RCC 7860 (cell line): ENCODE data around the gene FRK.
"Not testable (repeated sequence)": the region's sequence is repeated elsewhere in the genome, so short reads cannot be mapped to it uniquely, and the experiment has no call there.

Source experiments
- DNase-seq: peaks from one replicate; pipeline ENCODE4 v3.0.0-alpha.2; 2015; ENCODE audit warnings: low spot score
- FAIRE-seq: peaks from 2 replicates; lab custom pipeline; 2012; peaks lifted over from hg19 to GRCh38; lab: Jason Lieb, UNC

FRK gene

DNA sequence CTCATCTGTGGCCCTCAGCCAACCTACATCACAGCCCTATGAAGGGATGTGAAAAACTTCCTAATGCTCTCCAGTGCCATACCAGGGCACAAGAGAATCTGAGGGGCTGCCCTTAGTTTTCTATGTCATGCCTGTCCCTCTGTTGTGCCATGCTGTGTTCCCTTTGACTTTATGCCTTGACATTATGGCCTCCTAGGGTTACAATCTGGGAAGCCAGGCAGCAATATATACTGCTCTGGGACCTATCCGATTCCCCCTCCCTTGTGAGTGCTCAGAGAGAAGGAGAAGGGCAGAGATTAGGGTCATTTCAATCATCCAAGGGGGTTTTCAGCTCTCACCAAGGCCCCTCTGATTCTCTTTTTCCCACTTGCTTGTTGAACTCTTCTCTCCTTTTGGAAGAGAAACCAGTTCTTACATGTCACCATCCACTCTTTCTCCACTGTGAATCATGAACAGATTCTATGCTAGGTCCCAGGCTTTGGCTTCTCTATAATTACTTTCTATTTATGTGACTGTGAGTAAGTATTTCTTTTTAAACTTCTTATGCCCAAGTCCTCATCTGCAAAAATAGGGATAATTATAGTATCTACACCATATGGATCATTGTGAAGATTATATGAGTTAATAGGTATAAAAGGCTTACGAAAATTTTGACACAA is 14.2 kb upstream of the FRK start:
- no peak for DNase-seq
- FAIRE-seq, result no peak

DNA sequence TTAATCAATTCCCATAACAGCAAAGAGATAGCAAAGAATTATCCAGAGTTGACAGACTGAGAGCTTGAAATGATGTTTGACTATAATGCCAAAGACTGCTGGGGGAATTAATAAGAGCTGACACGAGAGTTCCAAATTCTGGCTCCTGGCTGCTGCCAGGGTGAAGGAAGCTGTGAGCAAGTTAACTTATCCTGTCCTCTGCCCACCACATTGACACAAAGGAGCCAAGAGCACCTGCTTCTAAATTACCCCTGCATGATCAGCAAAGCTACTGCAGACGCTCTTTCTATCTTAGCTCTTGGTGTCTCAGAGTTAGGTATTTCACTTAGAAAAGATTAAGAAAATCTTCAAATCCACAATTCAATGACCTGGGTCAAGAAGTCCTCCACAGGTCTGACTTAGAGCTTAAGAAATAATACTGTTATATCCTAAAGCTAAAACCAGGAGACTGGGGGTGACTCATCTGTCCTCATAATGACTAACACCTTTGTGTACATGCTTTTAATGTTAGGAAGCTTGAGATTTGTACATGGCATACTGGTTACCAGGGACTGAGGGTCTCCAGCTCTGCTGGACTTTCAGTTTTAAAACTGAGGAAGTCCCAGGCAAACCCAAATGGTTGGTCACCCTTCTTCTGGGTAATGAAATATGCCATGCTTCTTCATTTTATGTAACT is 13.2 kb upstream of the FRK start:
- no peak for FAIRE-seq
- peak; percentile 42 for DNase-seq

DNA sequence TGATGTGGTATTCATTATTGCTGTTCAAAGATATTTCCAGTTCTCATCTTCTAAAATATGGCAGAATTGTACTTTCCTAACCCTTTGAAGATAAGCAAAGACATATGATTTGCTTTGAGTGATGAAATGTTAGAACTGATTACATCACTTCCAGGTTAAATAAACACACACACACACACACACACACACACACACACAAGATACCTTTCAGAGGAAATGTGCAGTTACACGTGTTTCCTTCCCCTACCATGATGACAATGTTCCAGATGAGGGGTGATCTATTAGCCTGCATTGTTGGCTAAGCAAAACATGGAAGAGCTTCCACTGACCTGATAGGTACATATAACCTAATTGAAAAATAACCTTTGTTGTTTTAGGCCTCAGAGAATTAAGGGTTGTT is 11.7 kb upstream of the FRK start:
- FAIRE-seq (no peak), DNase-seq (no peak)

DNA sequence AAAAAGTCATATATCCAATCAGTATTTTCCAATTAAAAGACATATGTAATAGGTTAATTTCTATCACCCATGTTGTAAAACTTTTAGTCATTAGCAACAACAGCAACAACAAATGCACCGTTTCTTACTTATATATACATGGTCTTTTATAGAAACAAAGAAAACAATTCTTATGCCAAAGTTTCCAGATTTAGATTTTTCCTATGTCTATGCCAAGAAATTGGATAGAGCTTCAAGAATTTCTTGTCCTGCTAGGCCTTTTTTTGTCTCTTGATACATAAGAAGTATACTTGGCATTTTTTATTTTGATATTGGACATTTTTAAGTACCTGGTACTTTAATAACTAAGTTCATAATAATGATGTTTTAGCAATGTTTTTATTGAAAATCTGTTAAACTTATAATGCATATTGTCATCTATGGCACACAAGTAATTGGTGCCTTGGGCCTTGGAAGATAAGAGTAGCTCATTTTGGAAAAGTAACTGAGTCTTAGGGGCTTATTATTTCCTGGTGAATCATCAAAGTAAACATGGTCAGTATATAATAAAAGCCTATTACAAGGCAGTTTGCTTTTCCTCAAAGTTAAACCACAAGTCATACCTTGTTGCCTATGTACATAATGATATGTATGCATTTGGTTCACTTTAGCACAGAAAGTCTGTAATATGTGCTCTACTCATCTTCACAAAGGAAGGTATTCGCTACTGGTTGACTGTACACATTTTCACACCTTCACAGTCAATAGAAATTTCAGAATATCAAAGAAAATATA is 10.1 kb upstream of the FRK start:
- DNase-seq, result no peak
- no peak for FAIRE-seq

DNA sequence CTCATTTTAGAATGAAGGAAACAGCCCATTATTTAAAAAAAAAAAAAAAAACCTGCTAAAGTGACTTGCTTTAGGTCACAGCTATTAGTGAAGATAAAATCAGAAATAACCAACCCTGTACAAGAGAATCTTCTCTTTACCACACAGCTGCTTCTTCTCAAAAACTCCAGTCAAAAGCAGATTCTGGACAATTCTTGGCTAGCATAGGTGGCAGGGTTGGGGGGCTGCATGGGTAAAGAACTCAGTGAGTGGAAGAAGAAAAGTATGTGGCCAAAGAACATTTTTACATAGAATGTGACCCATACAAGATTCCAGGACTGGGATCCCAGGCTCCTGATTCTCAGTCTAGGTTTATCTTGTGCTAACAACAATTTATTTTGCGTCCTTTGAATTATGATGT is 9.4 kb upstream of the FRK start:
- no peak for FAIRE-seq
- no peak for DNase-seq

DNA sequence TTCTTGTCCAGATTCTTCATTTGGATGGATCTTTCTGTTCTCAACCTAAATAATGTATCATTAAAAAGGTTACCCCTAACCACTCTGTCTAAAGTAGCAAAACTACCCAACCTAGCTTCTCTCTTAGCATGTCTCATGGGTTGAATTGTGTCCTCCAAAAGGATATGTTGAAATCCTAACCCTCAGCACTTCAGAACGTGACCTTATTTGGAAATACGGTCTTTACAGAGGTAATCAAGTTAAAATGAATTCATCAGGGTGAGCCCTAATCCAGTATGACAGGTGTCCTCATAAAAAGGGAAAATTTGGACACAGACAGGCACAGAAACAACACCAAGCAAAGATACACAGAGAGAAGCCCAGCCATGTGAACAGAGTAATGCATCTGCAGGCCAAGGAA is 6.1 kb upstream of the FRK start:
- no peak for DNase-seq
- no peak for FAIRE-seq

DNA sequence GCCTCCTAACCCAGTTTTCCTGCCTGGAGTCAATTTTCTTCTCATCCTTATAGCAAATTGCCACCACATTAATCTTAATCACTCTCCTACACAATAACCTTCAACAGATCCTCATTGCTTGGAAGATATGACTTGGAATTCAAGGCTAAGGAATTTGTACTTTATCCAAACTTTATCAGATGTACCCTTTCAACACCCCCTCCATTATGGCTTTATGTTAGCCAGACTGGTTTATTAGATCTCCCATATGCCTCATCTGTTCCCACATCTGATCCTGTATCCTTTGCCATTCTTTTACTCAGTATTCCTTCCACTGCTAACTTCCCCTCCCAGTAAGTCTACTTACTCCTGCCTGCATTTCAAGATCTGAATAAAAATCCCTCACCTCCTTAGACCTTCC is 4.0 kb upstream of the FRK start:
- DNase-seq (no peak), FAIRE-seq (no peak)

DNA sequence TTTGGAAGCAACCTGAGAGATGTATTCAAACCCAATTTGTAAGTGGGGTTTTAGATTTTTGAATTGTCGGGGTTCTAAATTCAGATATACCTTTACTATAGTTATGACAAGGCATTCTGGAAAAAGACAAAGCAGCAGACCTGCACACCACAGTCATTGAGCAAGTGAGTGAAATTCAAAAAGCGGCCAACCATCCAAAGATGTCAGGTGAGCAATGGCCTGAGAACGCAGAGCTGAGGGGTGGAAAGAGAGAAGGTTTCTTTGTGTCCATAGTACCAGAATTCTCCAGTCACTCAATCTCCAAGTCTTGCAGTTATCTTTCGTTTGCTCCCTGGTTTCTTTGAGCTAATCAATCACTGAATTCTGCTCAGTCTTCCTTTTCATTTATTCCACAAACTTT is 1.8 kb upstream of the FRK start:
- no peak for FAIRE-seq
- no peak for DNase-seq

DNA sequence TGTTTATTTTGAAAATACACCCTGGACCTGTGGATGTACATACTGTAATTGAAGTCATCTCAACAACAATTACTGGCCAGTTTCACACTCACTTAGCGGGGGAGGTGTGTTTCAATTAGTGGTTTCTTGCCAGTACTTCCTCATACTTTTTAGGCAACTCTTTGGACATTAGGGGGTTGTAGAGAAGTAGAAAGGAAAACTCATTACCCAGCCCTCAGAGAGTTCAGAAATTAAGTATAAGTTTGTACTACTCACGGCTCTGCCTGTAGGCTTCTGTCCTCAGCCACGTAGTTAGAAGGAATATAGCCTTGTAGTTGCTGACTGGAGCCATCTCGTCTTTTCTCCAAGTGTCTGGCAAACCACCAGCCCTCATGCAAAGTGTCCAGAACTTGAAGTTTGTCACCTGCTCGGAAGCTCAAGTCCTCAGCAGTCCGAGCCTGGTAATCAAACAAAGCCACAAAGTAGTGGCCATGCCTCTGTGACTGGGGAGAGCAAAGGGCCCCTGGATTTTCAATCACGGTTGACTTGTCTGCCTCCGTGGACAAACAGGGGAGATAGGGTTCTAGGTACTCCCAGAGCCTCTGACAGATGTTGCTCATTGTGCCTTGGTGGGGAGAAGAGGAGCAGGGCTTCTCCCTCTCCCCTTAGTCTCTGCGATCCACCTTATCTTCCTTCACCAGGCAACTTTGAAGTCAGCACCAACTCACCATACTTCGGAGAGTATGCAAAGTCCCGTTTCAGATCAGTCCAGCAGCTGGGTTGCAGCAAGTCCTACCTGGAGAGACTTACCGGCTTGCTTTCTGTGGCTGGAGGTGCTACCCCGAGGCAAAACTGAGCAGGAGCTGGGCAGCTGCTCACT is 749 bp downstream of the FRK start:
- FAIRE-seq, result no peak
- DNase-seq, result no peak

DNA sequence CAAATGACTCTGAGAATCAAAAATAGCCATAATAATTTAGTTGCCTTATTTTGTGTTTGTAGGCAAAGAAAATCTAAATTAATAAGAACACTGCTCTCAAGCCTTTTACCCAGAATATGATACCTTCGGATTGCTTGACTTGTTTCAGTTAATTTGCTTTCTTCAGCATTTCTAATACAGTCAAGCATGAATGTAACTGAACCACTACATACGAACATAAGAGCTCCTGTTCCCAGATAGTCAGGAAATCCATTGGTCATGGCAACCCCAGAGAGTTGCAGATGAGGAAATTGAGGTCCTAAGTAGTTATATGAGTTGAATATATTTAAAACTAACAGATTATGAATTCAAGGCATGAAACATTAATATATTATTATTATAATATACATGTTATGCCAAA is 2.9 kb downstream of the FRK start:
- FAIRE-seq (no peak), DNase-seq (no peak)

DNA sequence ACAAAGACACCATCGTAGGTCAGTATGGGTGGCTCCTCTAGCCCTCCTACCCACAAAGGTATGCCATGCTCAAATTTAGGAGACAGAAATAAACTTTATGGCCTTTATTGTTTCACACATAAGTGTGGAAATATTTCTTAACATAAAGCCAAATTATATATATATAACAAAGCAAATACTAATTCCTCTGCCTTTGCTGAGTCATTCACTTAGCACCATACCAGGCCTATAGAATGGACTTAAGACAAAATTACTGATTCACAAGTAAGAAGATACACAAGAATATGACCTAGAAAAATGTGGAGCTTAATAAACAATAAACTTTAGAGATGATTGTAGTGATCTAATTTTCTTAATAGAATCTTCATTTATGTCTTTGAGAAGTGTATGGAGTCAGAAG is 5.2 kb downstream of the FRK start:
- no peak for FAIRE-seq
- no peak for DNase-seq

DNA sequence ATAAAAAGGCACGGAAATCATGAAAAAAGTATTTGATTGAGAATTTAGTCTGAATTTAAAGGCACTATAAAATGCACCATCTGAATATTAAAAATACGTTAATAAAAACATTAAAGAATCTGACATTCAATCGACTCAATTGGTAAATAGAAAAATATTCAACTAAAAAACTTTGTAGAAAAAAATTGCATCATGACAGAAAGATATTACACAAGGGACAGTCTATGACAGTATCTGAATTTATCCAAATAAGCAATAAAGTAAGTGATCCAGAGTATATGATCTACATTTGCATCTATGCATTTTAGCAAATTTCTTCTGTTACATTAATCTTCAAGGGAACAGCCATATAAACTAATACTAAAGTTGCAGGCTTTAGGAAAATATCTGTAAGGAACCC is 9.4 kb downstream of the FRK start:
- no peak for FAIRE-seq
- DNase-seq, result no peak

DNA sequence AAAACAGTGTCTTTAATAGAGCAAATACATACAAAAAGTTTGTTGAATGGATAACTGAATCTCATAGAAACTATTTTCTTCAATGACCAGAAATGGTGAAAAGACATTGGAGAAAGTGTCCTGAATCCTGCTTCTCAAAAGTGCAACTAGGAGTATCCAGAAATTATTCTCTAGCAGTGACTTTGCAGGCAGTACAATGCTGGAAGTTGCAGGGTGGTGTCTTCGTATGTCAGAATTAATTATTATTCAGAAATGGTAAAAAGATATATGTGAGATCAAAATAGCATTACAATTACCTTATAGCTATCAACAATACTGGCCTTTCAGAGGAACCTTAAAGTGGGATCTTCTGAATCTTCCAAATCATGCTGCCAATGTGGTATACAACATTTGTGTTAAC is 10.0 kb downstream of the FRK start:
- FAIRE-seq, result no peak
- DNase-seq, result no peak

DNA sequence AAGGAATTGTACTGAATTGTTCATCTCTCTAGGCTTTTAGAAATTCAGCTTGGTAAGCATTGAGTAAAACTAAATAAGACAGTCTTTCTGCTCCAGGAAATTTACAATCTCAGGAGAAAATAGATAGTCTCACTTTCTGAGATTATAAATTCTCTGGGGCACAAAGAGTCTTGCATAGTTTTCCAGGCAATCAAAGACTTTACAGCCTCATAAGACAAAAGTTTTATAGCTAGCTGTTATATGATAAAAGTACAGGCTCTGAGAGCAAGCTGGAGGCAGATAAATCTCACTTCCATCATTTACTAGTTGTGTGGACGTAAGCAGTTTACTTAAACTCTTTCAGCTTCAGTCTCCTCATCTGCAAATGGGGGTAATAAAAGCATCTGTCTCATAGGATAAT is 11.4 kb downstream of the FRK start:
- FAIRE-seq, result no peak

DNA sequence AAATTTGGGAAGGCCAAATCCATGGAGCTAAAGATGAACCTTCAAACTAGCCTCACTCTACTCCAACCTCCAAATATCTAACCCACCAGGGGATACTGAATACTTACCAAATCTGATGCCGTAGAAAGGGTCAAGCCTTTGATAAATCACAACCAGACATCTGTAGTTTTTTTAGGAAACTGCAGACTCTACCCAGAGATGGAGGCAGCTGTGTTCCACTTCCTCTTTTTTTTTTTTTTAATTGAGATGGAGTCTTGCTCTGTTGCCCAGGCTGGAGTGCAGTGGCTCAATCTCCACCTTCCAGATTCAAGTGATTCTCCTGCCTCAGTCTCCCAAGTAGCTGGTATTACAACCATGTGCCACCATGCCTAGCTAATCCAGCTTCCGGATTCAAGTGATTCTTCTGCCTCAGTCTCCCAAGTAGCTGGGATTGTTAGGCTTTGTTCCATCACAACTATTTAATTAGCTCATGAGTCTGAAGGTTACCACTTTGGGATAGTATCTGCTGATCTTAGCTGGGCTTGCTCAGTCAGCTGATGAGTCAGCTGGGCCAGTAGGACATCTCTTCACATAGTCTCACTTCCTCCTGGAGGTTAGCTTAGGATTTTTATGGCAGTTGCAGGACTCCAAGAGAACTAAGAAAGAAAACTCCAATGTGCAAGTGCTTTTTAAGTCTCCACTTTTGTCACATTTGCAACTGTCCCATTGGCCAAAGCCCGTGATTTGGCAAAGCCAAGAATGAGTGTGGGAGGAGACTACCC is 13.3 kb downstream of the FRK start:
- FAIRE-seq, result no peak

More for the DNA sequence above, 11.4 kb downstream of the FRK start:
- DNase-seq, result no peak

DNA sequence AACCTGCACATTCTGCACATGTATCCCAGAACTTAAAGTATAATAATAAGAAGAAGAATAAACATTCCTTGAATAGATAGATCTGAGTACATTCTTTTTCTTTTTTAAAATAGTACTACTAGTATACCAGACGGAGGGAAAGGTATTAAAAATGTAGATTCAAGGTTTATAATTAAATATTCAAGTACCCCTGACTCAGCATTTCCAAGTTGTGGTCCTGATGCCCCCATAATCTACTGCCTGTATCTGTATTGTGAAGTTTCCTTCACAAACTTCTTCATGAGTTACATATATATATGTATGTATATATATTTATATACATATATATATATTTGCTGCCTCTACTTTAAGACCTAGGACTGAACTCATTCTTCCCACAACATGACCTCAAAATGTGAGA is 14.0 kb downstream of the FRK start:
- DNase-seq (no peak), FAIRE-seq (no peak)

More for the DNA sequence above, 13.3 kb downstream of the FRK start:
- DNase-seq, result peak; percentile 32

DNA sequence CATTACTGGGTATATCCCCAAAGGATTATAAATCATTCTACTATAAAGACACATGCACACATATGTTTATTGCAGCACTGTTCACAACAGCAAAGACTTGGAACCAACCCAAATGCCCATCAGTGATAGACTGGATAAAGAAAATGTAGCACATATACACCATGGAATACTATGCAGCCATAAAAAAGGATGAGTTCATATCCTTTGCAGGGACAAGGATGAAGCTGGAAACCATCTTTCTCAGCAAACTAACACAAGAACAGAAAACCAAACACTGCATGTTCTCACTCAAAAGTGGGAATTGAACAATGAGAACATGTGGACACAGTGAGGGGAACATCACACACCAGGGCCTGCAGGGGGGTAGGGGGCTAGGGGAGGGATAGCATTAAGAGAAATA is 14.4 kb downstream of the FRK start:
- DNase-seq, FAIRE-seq: not testable (repeated sequence)

DNA sequence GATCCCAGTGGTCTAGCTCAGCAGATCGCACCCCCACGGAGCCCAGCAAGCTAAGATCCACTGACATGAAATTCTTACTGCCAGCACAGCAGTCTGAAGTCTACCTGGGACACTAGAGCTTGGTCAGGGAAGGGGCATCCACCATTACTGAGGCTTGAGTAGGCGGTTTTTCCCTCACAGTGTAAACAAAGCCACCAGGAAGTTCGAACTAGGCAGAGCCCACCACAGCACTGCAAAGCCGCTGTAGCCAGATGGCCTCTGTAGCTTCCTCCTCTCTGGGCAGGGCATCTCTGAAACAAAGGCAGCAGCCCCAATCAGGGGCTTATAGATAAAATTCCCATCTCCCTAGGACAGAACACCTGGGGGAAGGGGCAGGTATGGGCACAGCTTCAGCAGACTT is 18.8 kb downstream of the FRK start:
- DNase-seq (no peak), FAIRE-seq (no peak)

DNA sequence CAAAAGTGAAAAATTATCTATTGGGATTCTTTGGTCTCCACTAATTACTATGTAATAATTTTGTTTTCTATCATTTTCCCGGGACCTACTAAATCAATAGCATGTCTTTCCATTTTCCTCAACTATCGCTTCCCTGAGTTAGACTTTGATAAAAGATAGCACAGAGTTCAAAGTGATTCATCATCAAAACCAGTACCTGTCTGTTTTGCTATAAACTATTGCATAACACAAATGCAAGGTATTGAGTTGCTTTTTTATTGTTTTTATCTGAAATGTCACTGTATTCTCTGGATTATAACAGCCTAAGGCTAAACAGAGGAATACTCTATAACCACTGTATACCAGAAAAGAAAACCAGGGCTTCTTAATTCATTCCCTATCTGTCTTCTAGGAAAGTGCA is 19.7 kb downstream of the FRK start:
- DNase-seq, result no peak
- FAIRE-seq, result no peak

DNA sequence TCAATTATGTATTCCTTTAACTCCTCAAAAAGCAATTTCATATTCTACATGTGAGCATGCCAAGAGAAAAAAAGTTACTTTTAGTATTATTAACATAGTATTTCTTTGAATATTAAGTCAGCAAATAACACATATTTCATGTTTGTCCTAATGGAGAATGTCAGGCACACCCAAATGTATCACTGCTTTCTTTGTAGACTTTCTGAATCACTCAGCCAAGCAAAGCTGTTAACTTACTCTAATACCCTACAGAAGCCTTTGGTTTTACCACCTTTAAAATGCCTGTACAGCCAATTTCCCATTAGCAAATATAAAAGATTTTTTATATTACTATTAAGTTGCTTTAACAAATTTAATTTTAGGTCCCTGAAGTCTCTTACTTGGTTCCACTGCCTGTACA is 23.8 kb downstream of the FRK start:
- DNase-seq (no peak), FAIRE-seq (no peak)
